SK-N-SH treated with all-trans-retinoic acid at 6 μM for 48 hours (cell line): ENCODE results near the gene OAS2.

ENCODE experiments used
- ATAC-seq: fragments of 200-7000 bp; cut with Tn5 transposase; 3 replicates; pipeline ENCODE4 v1.9.1; 2020; ENCODE audit warnings: mild to moderate bottlenecking, moderate library complexity
- ARNTL ChIP-seq: fragments of 450-650 bp; formaldehyde crosslinking; IDR thresholded peaks from 2 replicates; pipeline ENCODE4 v1.5.0; 2020; ENCODE audit warnings: low read depth, mild to moderate bottlenecking, moderate library complexity, borderline replicate concordance
- CSDC2 ChIP-seq: fragments of 250-450 bp; sonication (Bioruptor Pico); IDR thresholded peaks from 2 replicates; pipeline ENCODE4 v1.5.0; 2020; ENCODE audit warnings: mild to moderate bottlenecking, moderate library complexity
- GLIS3 ChIP-seq: fragments of 250-450 bp; sonication (Bioruptor Pico); IDR thresholded peaks from 2 replicates; pipeline ENCODE4 v1.5.0; 2020; ENCODE audit warnings: mild to moderate bottlenecking, moderate library complexity
- ISL1 ChIP-seq: fragments of 250-450 bp; sonication (Bioruptor Pico); IDR thresholded peaks from 2 replicates; pipeline ENCODE4 v2.1.2; 2022; ENCODE audit warnings: mild to moderate bottlenecking, moderate library complexity
- OSR1 ChIP-seq: fragments of 250-450 bp; sonication (Bioruptor Pico); IDR thresholded peaks from 2 replicates; pipeline ENCODE4 v1.8.0; 2022; ENCODE audit warnings: moderate library complexity, mild to moderate bottlenecking, inconsistent platforms
- PPARA ChIP-seq: fragments of 250-450 bp; sonication (Bioruptor Pico); IDR thresholded peaks from 2 replicates; pipeline ENCODE4 v1.5.0; 2020; ENCODE audit warnings: mild to moderate bottlenecking, borderline replicate concordance
- RARB ChIP-seq: fragments of 250-450 bp; sonication (Bioruptor Pico); IDR thresholded peaks from 2 replicates; pipeline ENCODE4 v1.8.0; 2021; ENCODE audit warnings: mild to moderate bottlenecking, moderate library complexity
- SNAI2 ChIP-seq: fragments of 250-450 bp; sonication (Bioruptor Pico); IDR thresholded peaks from 2 replicates; pipeline ENCODE4 v1.5.0; 2020; ENCODE audit warnings: mild to moderate bottlenecking, moderate library complexity
- TCF4 ChIP-seq: fragments of 250-450 bp; sonication (Bioruptor Pico); IDR thresholded peaks from 2 replicates; pipeline ENCODE4 v1.8.0; 2021; ENCODE audit warnings: mild to moderate bottlenecking, moderate library complexity, borderline replicate concordance
- TOX ChIP-seq: fragments of 250-450 bp; sonication (Bioruptor Pico); IDR thresholded peaks from 2 replicates; pipeline ENCODE4 v1.8.0; 2021; ENCODE audit warnings: mild to moderate bottlenecking, moderate library complexity, borderline replicate concordance
- ZC3H10 ChIP-seq: fragments of 250-450 bp; sonication (Bioruptor Pico); IDR thresholded peaks from 2 replicates; pipeline ENCODE4 v1.5.1; 2021; ENCODE audit warnings: mild to moderate bottlenecking, moderate library complexity
- ZFP3 ChIP-seq: fragments of 250-450 bp; sonication (Bioruptor Pico); IDR thresholded peaks from 2 replicates; pipeline ENCODE4 v1.5.0; 2020; ENCODE audit warnings: mild to moderate bottlenecking, moderate library complexity
- ZFP30 ChIP-seq: fragments of 450-650 bp; formaldehyde crosslinking; IDR thresholded peaks from 2 replicates; pipeline ENCODE4 v1.5.0; 2022; ENCODE audit warnings: mild to moderate bottlenecking, moderate library complexity
- ZNF565 ChIP-seq: fragments of 450-650 bp; formaldehyde crosslinking; conservative IDR thresholded peaks from 2 replicates; pipeline ENCODE4 v1.5.0; 2020; ENCODE audit warnings: low read depth, mild to moderate bottlenecking, moderate library complexity
- ZNF70 ChIP-seq: fragments of 450-650 bp; formaldehyde crosslinking; IDR thresholded peaks from 2 replicates; pipeline ENCODE4 v1.5.0; 2020; ENCODE audit warnings: mild to moderate bottlenecking, moderate library complexity
- TF ChIP-seq, protein P1 (sequence below): fragments of 250-450 bp; sonication (Bioruptor Pico); IDR thresholded peaks from 2 replicates; pipeline ENCODE4 v1.5.1; 2020; ENCODE audit warnings: low read depth, mild to moderate bottlenecking, moderate library complexity
- TF ChIP-seq, protein P2 (sequence below): fragments of 250-450 bp; sonication (Bioruptor Pico); IDR thresholded peaks from 2 replicates; pipeline ENCODE4 v1.8.0; 2021; ENCODE audit warnings: low read depth, mild to moderate bottlenecking, moderate library complexity, borderline replicate concordance
- TF ChIP-seq, protein P3 (sequence below): fragments of 250-450 bp; sonication (Bioruptor Pico); IDR thresholded peaks from 2 replicates; pipeline ENCODE4 v1.5.0; 2020; ENCODE audit warnings: mild to moderate bottlenecking, moderate library complexity
- TF ChIP-seq, protein P4 (sequence below): fragments of 250-450 bp; sonication (Bioruptor Pico); IDR thresholded peaks from 2 replicates; pipeline ENCODE4 v1.8.0; 2020; ENCODE audit warnings: mild to moderate bottlenecking, moderate library complexity, borderline replicate concordance
- TF ChIP-seq, protein P5 (sequence below): fragments of 250-450 bp; sonication (Bioruptor Pico); IDR thresholded peaks from 2 replicates; pipeline ENCODE4 v1.5.1; 2021; ENCODE audit warnings: mild to moderate bottlenecking, moderate library complexity

The OAS2 gene

DNA sequence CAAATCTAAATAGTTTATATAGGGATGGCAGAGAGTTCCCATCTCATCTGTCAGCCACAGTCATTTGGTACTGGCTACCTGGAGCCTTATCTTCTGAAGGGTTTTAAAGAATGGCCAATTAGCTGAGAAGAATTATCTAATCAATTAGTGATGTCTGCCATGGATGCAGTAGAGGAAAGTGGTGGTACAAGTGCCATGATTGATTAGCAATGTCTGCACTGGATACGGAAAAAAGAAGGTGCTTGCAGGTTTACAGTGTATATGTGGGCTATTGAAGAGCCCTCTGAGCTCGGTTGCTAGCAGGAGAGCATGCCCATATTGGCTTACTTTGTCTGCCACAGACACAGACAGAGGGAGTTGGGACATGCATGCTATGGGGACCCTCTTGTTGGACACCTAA is 7.9 kb upstream of the OAS2 start (continued):
- TF ChIP-seq, protein P1, sequence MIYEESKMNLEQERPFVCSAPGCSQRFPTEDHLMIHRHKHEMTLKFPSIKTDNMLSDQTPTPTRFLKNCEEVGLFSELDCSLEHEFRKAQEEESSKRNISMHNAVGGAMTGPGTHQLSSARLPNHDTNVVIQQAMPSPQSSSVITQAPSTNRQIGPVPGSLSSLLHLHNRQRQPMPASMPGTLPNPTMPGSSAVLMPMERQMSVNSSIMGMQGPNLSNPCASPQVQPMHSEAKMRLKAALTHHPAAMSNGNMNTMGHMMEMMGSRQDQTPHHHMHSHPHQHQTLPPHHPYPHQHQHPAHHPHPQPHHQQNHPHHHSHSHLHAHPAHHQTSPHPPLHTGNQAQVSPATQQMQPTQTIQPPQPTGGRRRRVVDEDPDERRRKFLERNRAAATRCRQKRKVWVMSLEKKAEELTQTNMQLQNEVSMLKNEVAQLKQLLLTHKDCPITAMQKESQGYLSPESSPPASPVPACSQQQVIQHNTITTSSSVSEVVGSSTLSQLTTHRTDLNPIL: no peak

DNA sequence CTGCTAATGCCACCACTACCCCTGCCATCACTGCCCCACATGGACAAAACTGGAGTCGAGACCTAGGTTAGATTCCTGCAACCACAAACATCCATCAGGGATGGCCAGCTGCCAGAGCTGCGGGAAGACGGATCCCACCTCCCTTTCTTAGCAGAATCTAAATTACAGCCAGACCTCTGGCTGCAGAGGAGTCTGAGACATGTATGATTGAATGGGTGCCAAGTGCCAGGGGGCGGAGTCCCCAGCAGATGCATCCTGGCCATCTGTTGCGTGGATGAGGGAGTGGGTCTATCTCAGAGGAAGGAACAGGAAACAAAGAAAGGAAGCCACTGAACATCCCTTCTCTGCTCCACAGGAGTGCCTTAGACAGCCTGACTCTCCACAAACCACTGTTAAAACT is 7.1 kb upstream of the OAS2 start:
- TF ChIP-seq, protein P2, sequence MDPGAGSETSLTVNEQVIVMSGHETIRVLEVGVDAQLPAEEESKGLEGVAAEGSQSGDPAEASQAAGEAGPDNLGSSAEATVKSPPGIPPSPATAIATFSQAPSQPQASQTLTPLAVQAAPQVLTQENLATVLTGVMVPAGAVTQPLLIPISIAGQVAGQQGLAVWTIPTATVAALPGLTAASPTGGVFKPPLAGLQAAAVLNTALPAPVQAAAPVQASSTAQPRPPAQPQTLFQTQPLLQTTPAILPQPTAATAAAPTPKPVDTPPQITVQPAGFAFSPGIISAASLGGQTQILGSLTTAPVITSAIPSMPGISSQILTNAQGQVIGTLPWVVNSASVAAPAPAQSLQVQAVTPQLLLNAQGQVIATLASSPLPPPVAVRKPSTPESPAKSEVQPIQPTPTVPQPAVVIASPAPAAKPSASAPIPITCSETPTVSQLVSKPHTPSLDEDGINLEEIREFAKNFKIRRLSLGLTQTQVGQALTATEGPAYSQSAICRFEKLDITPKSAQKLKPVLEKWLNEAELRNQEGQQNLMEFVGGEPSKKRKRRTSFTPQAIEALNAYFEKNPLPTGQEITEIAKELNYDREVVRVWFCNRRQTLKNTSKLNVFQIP (CRISPR knock-in tag): no peak
- peak; percentile 55; the same call in 1 of the 2 replicates for TF ChIP-seq TCF4 (CRISPR knock-in tag)
- ATAC-seq: peak; percentile 62

DNA sequence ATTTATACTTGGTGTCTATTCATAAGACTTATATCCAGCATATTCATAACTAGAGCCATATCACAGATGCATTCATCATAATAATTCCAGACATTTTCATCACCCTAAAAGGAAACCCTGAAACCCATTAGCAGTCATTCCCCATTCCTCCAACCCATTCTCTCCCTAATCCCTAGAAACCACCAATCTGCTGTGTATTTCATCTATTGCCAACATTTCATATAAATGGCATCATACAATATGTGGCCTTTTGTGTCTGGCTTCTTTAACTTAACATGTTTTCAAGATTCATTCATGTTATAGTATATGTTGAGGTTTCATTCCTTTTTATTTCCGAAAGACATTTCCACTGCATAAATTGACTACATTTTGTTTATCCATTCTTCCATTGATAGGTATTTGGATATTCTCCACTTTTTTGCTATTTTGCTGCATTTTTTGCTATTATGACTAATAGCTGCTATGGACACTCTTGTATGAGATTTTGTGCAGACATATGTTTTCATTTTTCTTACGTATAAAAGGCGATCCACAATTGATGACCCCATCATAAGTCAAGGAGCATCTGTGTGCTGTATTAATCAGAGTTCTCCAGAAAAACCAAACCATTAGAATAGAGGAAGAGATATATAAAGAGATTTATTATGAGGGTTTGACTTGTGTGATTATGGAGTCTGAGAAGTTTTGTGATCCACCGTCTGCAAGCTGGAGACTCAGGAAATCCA is 5.1 kb upstream of the OAS2 start:
- TF ChIP-seq, protein P3, sequence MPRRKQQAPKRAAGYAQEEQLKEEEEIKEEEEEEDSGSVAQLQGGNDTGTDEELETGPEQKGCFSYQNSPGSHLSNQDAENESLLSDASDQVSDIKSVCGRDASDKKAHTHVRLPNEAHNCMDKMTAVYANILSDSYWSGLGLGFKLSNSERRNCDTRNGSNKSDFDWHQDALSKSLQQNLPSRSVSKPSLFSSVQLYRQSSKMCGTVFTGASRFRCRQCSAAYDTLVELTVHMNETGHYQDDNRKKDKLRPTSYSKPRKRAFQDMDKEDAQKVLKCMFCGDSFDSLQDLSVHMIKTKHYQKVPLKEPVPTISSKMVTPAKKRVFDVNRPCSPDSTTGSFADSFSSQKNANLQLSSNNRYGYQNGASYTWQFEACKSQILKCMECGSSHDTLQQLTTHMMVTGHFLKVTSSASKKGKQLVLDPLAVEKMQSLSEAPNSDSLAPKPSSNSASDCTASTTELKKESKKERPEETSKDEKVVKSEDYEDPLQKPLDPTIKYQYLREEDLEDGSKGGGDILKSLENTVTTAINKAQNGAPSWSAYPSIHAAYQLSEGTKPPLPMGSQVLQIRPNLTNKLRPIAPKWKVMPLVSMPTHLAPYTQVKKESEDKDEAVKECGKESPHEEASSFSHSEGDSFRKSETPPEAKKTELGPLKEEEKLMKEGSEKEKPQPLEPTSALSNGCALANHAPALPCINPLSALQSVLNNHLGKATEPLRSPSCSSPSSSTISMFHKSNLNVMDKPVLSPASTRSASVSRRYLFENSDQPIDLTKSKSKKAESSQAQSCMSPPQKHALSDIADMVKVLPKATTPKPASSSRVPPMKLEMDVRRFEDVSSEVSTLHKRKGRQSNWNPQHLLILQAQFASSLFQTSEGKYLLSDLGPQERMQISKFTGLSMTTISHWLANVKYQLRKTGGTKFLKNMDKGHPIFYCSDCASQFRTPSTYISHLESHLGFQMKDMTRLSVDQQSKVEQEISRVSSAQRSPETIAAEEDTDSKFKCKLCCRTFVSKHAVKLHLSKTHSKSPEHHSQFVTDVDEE: no peak
- no peak for TF ChIP-seq TCF4 (CRISPR knock-in tag)
- no peak for TF ChIP-seq TOX (CRISPR knock-in tag)
- no peak for TF ChIP-seq SNAI2 (CRISPR knock-in tag)
- TF ChIP-seq ZNF565: no peak
- TF ChIP-seq, protein P1: no peak
- TF ChIP-seq ZC3H10 (CRISPR knock-in tag): no peak
- TF ChIP-seq GLIS3 (CRISPR knock-in tag): no peak
- no peak for TF ChIP-seq ISL1
- TF ChIP-seq OSR1 (CRISPR knock-in tag): no peak
- no peak for TF ChIP-seq RARB (CRISPR knock-in tag)
- TF ChIP-seq ARNTL: no peak
- no peak for TF ChIP-seq PPARA
- TF ChIP-seq CSDC2: no peak
- TF ChIP-seq, protein P4, sequence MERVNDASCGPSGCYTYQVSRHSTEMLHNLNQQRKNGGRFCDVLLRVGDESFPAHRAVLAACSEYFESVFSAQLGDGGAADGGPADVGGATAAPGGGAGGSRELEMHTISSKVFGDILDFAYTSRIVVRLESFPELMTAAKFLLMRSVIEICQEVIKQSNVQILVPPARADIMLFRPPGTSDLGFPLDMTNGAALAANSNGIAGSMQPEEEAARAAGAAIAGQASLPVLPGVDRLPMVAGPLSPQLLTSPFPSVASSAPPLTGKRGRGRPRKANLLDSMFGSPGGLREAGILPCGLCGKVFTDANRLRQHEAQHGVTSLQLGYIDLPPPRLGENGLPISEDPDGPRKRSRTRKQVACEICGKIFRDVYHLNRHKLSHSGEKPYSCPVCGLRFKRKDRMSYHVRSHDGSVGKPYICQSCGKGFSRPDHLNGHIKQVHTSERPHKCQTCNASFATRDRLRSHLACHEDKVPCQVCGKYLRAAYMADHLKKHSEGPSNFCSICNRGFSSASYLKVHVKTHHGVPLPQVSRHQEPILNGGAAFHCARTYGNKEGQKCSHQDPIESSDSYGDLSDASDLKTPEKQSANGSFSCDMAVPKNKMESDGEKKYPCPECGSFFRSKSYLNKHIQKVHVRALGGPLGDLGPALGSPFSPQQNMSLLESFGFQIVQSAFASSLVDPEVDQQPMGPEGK (CRISPR knock-in tag): no peak
- no peak for TF ChIP-seq ZFP30 (CRISPR knock-in tag)
- TF ChIP-seq ZNF70 (CRISPR knock-in tag): no peak
- no peak for TF ChIP-seq ZFP3 (CRISPR knock-in tag)
- TF ChIP-seq, protein P2 (CRISPR knock-in tag): no peak
- TF ChIP-seq, protein P5, sequence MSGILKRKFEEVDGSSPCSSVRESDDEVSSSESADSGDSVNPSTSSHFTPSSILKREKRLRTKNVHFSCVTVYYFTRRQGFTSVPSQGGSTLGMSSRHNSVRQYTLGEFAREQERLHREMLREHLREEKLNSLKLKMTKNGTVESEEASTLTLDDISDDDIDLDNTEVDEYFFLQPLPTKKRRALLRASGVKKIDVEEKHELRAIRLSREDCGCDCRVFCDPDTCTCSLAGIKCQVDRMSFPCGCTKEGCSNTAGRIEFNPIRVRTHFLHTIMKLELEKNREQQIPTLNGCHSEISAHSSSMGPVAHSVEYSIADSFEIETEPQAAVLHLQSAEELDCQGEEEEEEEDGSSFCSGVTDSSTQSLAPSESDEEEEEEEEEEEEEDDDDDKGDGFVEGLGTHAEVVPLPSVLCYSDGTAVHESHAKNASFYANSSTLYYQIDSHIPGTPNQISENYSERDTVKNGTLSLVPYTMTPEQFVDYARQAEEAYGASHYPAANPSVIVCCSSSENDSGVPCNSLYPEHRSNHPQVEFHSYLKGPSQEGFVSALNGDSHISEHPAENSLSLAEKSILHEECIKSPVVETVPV (CRISPR knock-in tag): no peak
- no peak for ATAC-seq
